ENCODE results near the gene STUM.

The STUM gene

DNA sequence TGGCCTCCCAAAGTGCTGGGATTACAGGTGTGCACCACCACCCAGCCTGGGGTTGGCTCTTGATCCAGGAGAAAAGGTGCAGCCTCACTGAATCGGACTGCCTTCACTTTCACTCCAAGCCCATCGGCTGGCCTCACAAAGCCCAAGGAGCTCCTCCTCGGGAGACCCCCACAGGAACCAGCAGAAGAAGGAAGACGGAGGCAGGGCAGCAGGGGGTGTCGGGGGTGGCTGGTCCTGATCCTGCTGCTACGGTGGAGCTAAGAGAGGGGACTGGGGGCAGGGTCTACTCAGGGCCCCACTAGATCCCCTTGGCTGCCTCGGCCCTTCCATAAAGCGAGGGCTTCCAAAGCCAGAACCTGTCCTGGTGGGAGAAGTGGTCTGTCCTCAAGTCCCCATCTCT lies 93.9 kb downstream of the STUM start:
- DNase-seq = no peak

- DNase-seq = no peak
Measured at GRCh38 chr1:226643177-226643576, 94.6 kb downstream of the STUM start.

- DNase-seq = no peak
Measured at GRCh38 chr1:226643611-226644540, 95.3 kb downstream of the STUM start.

GRCh38 chr1:226644541-226645176 lies 96.1 kb downstream of the STUM start:
- no peak for DNase-seq

GRCh38 chr1:226645279-226645976 lies 96.9 kb downstream of the STUM start:
- DNase-seq = no peak

DNA sequence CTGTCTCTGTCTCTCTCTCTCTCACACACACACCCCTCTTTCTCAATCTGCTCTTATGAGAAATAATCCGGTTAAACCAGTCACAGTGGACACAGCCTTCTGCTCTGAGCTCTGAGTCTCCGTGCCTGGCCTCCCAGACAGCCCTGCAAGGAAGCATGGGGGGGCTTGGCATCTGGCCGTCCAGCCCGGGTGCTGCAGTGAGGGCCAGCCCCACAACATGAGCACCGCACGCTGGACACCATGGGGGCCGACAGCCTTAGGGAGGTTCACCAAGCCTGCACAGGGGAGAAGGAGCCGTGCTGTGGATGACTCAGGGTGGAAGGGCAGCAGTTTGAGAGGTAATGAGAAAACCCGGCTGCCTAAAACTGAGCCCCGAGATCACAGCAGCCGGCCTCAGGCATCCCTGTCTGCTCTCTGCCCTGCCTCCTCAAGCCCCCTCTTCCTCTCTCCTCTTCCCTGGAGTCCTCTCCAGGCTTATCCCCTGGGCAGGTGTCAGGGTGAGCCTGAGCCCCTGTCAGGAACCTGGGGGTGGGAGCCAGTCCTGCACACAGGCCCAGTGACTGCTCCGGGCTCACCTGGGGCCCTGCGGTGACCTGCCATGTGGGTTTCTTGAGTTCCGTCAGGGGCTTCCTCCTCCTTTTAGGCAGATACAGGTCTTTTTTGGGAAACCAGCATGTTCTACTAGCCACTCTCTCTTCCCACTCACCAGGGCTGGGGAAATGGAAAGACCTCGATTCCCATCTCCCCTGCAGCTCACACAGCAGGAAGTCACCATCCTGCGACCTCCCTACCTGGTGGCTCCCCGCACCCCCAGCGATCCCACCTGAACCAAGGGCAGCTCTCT lies 97.7 kb downstream of the STUM start:
- peak; percentile 19 for DNase-seq

- no peak for DNase-seq
Measured at GRCh38 chr1:226646870-226647449, 98.4 kb downstream of the STUM start.

GRCh38 chr1:226647719-226648118 lies 99.2 kb downstream of the STUM start:
- DNase-seq = no peak

GRCh38 chr1:226648421-226648820 lies 99.9 kb downstream of the STUM start:
- DNase-seq = no peak

DNA sequence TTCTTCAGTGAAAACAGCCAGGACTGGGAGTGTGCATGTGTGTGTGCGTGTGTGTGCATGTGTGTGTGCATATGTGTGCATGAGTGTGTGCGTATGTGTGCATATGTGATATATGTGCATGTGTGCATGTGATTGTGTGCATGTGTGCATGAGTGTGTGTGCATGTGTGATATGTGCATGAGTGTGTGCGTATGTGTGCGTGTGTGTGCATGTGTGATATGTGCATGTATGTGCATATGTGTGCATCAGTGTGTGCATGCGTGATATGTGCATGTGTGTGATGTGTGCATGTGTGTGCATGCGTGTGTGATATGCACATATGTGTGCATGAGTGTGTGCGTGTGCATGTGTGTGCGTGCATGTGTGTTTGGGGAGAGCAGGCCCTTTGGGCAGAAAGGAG lies 100.7 kb downstream of the STUM start:
- no peak for DNase-seq

DNA sequence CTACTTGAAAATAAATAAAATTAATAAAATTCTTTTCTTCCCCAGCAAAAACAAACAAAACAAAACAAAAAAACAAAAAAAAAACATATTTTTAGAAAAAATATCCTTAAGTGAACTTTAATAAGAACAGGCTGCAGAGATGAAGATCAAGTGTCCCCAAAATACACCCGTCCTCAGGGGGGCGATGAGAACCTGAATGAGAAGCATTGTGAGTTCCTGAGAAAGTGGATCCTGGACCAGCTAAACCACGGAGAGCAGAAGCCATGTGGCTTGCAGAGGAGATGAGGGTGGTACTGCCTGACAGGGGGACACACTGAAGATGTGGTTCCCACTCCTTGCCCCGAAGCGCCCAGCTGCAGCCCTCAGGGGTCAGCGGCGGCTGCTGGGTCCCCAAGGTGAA lies 101.2 kb downstream of the STUM start:
- no peak for DNase-seq

DNA sequence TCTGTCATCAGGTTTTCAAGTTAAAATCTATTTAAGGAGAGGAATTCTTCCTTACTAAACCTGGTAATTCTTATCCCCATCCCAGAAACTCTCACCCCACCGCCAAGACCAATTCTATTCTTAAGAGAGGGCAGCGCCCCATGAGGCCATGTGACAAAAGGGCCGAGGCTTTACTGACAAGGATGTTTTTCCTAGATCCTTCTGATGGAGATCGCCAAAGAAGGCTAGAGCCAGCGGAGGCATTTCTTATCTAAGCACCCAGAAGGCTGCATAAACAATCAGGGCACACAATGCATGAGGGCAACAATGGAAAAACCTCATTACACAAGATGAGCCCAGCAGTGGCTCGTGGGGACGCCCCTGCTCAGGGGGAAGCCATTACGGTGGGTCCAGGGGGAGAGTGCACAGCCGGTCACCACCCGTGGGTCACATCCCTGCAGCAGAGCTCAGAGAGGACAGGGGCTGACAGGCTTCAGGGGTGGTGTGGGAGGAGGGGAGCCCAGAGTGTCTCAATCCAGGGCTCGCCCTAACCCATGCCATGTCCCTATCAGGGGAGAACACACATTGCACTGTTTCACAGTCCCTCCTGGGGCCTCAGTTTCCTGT lies 101.8 kb downstream of the STUM start:
- DNase-seq = no peak

GRCh38 chr1:226651041-226651731 lies 102.6 kb downstream of the STUM start:
- no peak for DNase-seq

DNA sequence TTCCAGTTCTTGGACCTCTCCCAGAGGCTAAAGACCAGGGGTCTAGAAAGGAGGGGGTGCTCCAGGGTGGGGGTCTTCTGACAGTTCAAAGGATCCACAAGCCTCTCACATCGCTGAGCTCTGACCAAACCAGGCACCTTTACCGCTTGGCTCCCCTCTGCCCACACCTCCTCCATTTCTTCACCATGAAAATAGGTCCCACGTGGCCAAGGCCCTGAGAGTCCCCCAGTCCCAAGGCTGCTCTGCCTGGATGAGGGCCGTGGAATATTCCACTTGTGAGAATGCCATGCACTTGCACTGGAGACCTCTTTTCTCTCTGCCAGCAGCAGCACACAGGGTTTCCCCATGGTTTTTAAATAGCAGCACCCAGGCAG lies 103.2 kb downstream of the STUM start:
- no peak for DNase-seq

- no peak for DNase-seq
Measured at GRCh38 chr1:226652613-226653012, 104.0 kb downstream of the STUM start.

- DNase-seq = no peak
Measured at GRCh38 chr1:226653311-226653921, 104.9 kb downstream of the STUM start.

- peak; percentile 16 for DNase-seq
Measured at GRCh38 chr1:226654046-226654667, 105.6 kb downstream of the STUM start.

- DNase-seq = no peak
Measured at GRCh38 chr1:226654668-226655055, 106.1 kb downstream of the STUM start.

- no peak for DNase-seq
Measured at GRCh38 chr1:226655251-226656163, 106.9 kb downstream of the STUM start.
